GM18526 (cell line): Measurements from ENCODE around the gene CPA3.

Source experiments
- POLR2A ChIP-seq: IDR thresholded peaks from 3 replicates; pipeline ENCODE4 v1.6.1; 2011; ENCODE audit not compliant: insufficient read length; ENCODE audit errors: extremely low read depth

The CPA3 gene

GRCh38 chr3:148932972-148933371, 67.9 kb downstream of the CPA3 start:
- TF ChIP-seq POLR2A: no peak

- no peak for TF ChIP-seq POLR2A
These were observed 72.6 kb downstream of the CPA3 start for GRCh38 chr3:148937467-148938255.

- TF ChIP-seq POLR2A: no peak
These were observed 73.2 kb downstream of the CPA3 start for GRCh38 chr3:148938306-148938705.

GRCh38 chr3:148938936-148939335, 73.8 kb downstream of the CPA3 start:
- TF ChIP-seq POLR2A: no peak

- no peak for TF ChIP-seq POLR2A
These were observed 75.9 kb downstream of the CPA3 start for GRCh38 chr3:148940983-148941382.

- TF ChIP-seq POLR2A: no peak
These were observed 78.6 kb downstream of the CPA3 start for GRCh38 chr3:148943506-148944205.

GRCh38 chr3:148945116-148945515, 80.0 kb downstream of the CPA3 start:
- TF ChIP-seq POLR2A: no peak
